ENCODE data around the gene RNF168.

GRCh38 chr3:196499061-196499460, 4.5 kb downstream of the RNF168 start:
- TF ChIP-seq CTCF (IDR thresholded peaks at IDR 0.05): no peak
- TF ChIP-seq POLR2A (IDR thresholded peaks at IDR 0.05): no peak

Measured in breast epithelium (tissue), 3 donors.